ENCODE data around the gene CHRNA3.

DNA sequence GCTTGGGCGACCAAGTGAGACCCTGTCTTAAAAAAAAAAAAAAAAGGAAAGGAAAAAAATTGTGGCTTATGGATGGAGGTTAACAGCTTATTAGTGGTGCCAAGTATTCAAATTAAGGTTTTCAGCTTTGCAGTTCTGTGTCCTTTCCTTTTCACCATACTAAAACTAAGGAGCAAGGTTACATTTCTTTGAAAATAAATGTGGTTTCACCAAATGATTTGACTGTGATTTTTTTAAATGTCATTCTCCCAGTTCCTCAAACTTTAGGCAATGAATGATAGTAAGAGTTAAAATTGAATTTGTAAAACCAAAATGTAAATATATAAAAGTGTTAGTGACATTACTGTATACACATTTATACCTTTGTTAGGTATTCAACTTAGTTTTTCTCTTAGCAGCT is 45.9 kb downstream of the CHRNA3 start:
- TF ChIP-seq, protein P1, sequence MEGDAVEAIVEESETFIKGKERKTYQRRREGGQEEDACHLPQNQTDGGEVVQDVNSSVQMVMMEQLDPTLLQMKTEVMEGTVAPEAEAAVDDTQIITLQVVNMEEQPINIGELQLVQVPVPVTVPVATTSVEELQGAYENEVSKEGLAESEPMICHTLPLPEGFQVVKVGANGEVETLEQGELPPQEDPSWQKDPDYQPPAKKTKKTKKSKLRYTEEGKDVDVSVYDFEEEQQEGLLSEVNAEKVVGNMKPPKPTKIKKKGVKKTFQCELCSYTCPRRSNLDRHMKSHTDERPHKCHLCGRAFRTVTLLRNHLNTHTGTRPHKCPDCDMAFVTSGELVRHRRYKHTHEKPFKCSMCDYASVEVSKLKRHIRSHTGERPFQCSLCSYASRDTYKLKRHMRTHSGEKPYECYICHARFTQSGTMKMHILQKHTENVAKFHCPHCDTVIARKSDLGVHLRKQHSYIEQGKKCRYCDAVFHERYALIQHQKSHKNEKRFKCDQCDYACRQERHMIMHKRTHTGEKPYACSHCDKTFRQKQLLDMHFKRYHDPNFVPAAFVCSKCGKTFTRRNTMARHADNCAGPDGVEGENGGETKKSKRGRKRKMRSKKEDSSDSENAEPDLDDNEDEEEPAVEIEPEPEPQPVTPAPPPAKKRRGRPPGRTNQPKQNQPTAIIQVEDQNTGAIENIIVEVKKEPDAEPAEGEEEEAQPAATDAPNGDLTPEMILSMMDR (IDR thresholded peaks at IDR 0.05): no peak
- TF ChIP-seq ZFX (IDR thresholded peaks at IDR 0.05; ENCODE audit: borderline replicate concordance): no peak
